ENCODE results near the gene ROBO2. TPM values are rescaled to one million over a fixed set of nuclear protein-coding genes. Genes with fewer than 3 reads are reported as not detected.

Gene ROBO2
- polyA plus RNA-seq, 1 of the 3 experiments (the other 2 are of a cell fraction), result not detected

DNA sequence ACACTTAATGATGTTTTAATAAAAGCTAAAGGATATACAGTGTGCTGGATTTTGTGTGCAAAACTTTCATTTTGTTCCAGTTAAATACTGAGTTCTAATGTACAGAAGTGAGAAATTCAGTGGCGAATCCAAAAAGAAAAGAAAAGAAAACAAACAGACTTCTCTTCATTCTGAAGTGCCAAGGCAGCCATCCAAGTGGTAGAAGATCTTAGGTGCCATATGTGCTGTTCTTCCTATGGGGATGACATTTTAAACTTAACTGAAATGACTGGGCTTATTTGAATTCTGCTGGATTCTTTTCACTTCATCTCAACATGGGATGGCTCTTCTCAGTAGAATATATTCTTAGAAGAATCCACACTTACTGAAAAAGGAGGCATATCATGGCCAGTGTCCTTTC, 416.5 kb downstream of the ROBO2 start:
- Histone ChIP-seq H3K27ac (ENCODE audit: low read depth in 2 of 2, low read length in 1 of 2) (no peak overlapping the region), H3K9ac (no peak overlapping the region), H3K36me3 (replicated peaks in 1 of 2; ENCODE audit: control insufficient read depth in 1 of 2, insufficient read depth in 2 of 2, low read length in 1 of 2) (no peaks in the 10 kb centered on the region), H3K9me3 (no peaks in the 10 kb centered on the region), H3K79me2 (ENCODE audit: insufficient read depth) (no peaks in the 10 kb centered on the region), H3K4me3 (ENCODE audit: low read depth in 2 of 2, low read length in 1 of 2) (no peak overlapping the region), H2AFZ (ENCODE audit: low read depth) (no peak overlapping the region), H4K20me1 (ENCODE audit: insufficient read depth) (no peaks in the 10 kb centered on the region), H3K4me1 (ENCODE audit: control insufficient read depth in 1 of 2, insufficient read depth in 2 of 2, low read depth in 1 of 2, low read length in 1 of 2) (peaks cover 0 to 2% of the 10 kb centered on the region in 2 experiments; a peak in 2 of 4 replicates), H3K4me2 (no peak overlapping the region), H3F3A (replicated peaks; ENCODE audit: insufficient read depth) (no peaks in the 10 kb centered on the region), H3K9me2 (no peaks in the 10 kb centered on the region), H3K27me3 (ENCODE audit: insufficient read depth) (no peaks in the 10 kb centered on the region)
- TF ChIP-seq TEAD4 (IDR thresholded peaks at IDR 0.05; ENCODE audit: borderline replicate concordance, insufficient read depth), result no peak
- no peak for TF ChIP-seq USF2 (IDR thresholded peaks at IDR 0.05; ENCODE audit: borderline replicate concordance, low read depth, low read length)
- no peak for TF ChIP-seq FOSL2 (IDR thresholded peaks at IDR 0.05; ENCODE audit: borderline replicate concordance, low read depth)
- TF ChIP-seq USF1 (IDR thresholded peaks at IDR 0.05; ENCODE audit: borderline replicate concordance, low read depth), result no peak
- TF ChIP-seq EP300 (IDR thresholded peaks at IDR 0.05; ENCODE audit: borderline replicate concordance in 1 of 2, low read depth in 1 of 2, low read length in 1 of 2), result no peak
- TF ChIP-seq SIN3A (IDR thresholded peaks at IDR 0.05; ENCODE audit: borderline replicate concordance, low read depth, low read length), result no peak
- TF ChIP-seq RFX5 (IDR thresholded peaks at IDR 0.05; ENCODE audit: low read length), result no peak
- no peak for TF ChIP-seq POLR2AphosphoS5 (IDR thresholded peaks at IDR 0.05; ENCODE audit: low read depth, low read length)
- no peak for TF ChIP-seq GABPA (IDR thresholded peaks at IDR 0.05; ENCODE audit: low read depth)
- TF ChIP-seq, protein P1, sequence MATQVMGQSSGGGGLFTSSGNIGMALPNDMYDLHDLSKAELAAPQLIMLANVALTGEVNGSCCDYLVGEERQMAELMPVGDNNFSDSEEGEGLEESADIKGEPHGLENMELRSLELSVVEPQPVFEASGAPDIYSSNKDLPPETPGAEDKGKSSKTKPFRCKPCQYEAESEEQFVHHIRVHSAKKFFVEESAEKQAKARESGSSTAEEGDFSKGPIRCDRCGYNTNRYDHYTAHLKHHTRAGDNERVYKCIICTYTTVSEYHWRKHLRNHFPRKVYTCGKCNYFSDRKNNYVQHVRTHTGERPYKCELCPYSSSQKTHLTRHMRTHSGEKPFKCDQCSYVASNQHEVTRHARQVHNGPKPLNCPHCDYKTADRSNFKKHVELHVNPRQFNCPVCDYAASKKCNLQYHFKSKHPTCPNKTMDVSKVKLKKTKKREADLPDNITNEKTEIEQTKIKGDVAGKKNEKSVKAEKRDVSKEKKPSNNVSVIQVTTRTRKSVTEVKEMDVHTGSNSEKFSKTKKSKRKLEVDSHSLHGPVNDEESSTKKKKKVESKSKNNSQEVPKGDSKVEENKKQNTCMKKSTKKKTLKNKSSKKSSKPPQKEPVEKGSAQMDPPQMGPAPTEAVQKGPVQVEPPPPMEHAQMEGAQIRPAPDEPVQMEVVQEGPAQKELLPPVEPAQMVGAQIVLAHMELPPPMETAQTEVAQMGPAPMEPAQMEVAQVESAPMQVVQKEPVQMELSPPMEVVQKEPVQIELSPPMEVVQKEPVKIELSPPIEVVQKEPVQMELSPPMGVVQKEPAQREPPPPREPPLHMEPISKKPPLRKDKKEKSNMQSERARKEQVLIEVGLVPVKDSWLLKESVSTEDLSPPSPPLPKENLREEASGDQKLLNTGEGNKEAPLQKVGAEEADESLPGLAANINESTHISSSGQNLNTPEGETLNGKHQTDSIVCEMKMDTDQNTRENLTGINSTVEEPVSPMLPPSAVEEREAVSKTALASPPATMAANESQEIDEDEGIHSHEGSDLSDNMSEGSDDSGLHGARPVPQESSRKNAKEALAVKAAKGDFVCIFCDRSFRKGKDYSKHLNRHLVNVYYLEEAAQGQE (IDR thresholded peaks at IDR 0.05; ENCODE audit: low read depth, low read length), result no peak
- TF ChIP-seq YY1 (IDR thresholded peaks at IDR 0.05; ENCODE audit: low read depth), result no peak
- no peak for TF ChIP-seq GATA2 (CRISPR knock-in tag; IDR thresholded peaks at IDR 0.05)
- WGBS (ENCODE audit: low lambda C conversion rate), result 24% methylated on average over 1 of the region's 1 CpG
- no peak for DNase-seq
- ChIA-PET CTCF (no interaction called here), POLR2A (no interaction called here)

DNA sequence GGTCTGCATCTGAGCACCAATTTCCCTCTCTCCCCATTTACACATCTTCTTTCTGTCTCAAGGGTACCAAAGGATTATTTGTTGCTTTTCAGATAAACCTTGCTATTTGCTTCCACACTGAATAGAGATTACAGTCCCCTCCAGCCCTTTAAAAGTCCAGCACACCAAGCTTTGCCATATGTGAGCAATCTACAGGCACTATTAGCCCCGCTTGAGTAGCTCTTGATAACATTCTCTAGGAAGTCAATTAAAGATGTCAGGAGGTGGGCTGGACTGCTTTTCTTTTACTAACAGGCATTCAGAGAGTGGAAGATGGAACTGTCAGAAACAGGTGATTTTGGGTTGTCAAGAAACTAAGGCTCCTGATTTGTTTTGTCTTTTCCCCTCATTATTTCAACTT, 417.0 kb downstream of the ROBO2 start:
- H3K4me1 ChIP-seq (ENCODE audit: control insufficient read depth in 1 of 2, insufficient read depth in 2 of 2, low read depth in 1 of 2, low read length in 1 of 2), result peaks cover 0 to 2% of the 10 kb centered on the region in 2 experiments; a peak in 2 of 4 replicates
- no peak overlapping the region for H3K9ac ChIP-seq
- CTCF ChIA-PET, result interaction anchor here (1.3 kb wide), 2 partner anchors 137 to 1189 kb away, joined by 3 read pairs; no protein-coding TSS in a partner anchor
- no peaks in the 10 kb centered on the region for H3K36me3 ChIP-seq (replicated peaks in 1 of 2; ENCODE audit: control insufficient read depth in 1 of 2, insufficient read depth in 2 of 2, low read length in 1 of 2)
- H3K9me3 ChIP-seq, result no peaks in the 10 kb centered on the region
- peak; percentile 61 for DNase-seq
- no peak overlapping the region for H3K4me3 ChIP-seq (ENCODE audit: low read depth in 2 of 2, low read length in 1 of 2)
- H3K4me2 ChIP-seq, result no peak overlapping the region
- H3K27ac ChIP-seq (ENCODE audit: low read depth in 2 of 2, low read length in 1 of 2), result no peak overlapping the region
- no peaks in the 10 kb centered on the region for H3K27me3 ChIP-seq (ENCODE audit: insufficient read depth)
- no peaks in the 10 kb centered on the region for H3F3A ChIP-seq (replicated peaks; ENCODE audit: insufficient read depth)
- no peaks in the 10 kb centered on the region for H3K79me2 ChIP-seq (ENCODE audit: insufficient read depth)
- H4K20me1 ChIP-seq (ENCODE audit: insufficient read depth), result no peaks in the 10 kb centered on the region
- WGBS (ENCODE audit: low lambda C conversion rate), result 13% methylated on average over 1 of the region's 1 CpG
- no peak overlapping the region for H2AFZ ChIP-seq (ENCODE audit: low read depth)
- POLR2A ChIA-PET, result no interaction called here
- TF ChIP-seq CHD2 (IDR thresholded peaks at IDR 0.05; ENCODE audit: low read length, partially characterized antibody), result peak; percentile 31
- no peak for TF ChIP-seq FOSL2 (IDR thresholded peaks at IDR 0.05; ENCODE audit: borderline replicate concordance, low read depth)
- TF ChIP-seq RCOR1 (IDR thresholded peaks at IDR 0.05; ENCODE audit: low read length), result peak; percentile 88; the same call in 1 of the 2 replicates
- TF ChIP-seq EP300 (IDR thresholded peaks at IDR 0.05; ENCODE audit: borderline replicate concordance in 1 of 2, low read depth in 1 of 2, low read length in 1 of 2), result peak in 1 of 2 experiments; percentile 80; a peak in 2 of 4 replicates
- TF ChIP-seq CTCF (IDR thresholded peaks at IDR 0.05), result no peak
- TF ChIP-seq SIN3A (IDR thresholded peaks at IDR 0.05; ENCODE audit: borderline replicate concordance, low read depth, low read length), result no peak
- peak; percentile 65 for TF ChIP-seq GATA2 (CRISPR knock-in tag; IDR thresholded peaks at IDR 0.05)
- TF ChIP-seq MXI1 (IDR thresholded peaks at IDR 0.05; ENCODE audit: low read depth, low read length), result peak; percentile 15; the same call in 1 of the 2 replicates
- TF ChIP-seq TCF12 (IDR thresholded peaks at IDR 0.05), result peak; percentile 44
- no peaks in the 10 kb centered on the region for H3K9me2 ChIP-seq

Data from SK-N-SH (cell line).